ENCODE data around the gene CNTN4. TPM values are rescaled to one million over a fixed set of nuclear protein-coding genes. Genes with fewer than 3 reads are reported as not detected.

CNTN4 gene
- total RNA-seq, 1 donor from 2014 or later = 23.0 TPM

DNA sequence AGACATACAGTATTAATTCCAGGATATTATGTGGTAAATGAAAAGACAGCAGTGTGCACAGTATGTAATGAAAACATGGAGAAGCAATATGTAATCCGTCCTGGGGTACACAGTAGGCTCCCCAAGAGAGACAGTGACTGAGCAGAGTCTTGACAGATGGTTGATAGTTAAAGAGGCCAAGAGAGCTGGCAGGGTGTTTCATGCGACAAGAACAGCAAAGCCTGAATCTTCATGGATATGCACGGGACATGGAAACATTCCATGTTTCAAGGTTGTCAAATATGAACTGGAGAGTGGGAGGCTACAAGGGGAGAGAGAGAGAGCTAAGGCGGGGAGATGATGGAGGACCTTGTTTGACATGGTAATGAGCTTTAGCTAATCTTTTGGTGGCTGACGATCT, 673.1 kb downstream of the CNTN4 start:
- no peak for DNase-seq
- no peak overlapping the region for H3K27ac Mint-ChIP-seq (ENCODE audit: unreplicated experiment)
- H3K9me3 Mint-ChIP-seq (ENCODE audit: unreplicated experiment) = no peaks in the 10 kb centered on the region
- TF ChIP-seq, protein P1, sequence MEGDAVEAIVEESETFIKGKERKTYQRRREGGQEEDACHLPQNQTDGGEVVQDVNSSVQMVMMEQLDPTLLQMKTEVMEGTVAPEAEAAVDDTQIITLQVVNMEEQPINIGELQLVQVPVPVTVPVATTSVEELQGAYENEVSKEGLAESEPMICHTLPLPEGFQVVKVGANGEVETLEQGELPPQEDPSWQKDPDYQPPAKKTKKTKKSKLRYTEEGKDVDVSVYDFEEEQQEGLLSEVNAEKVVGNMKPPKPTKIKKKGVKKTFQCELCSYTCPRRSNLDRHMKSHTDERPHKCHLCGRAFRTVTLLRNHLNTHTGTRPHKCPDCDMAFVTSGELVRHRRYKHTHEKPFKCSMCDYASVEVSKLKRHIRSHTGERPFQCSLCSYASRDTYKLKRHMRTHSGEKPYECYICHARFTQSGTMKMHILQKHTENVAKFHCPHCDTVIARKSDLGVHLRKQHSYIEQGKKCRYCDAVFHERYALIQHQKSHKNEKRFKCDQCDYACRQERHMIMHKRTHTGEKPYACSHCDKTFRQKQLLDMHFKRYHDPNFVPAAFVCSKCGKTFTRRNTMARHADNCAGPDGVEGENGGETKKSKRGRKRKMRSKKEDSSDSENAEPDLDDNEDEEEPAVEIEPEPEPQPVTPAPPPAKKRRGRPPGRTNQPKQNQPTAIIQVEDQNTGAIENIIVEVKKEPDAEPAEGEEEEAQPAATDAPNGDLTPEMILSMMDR (IDR thresholded peaks at IDR 0.05; ENCODE audit: partially characterized antibody, unreplicated experiment) = no peak
- peaks cover 16% of the 10 kb centered on the region for H3K4me1 Mint-ChIP-seq (ENCODE audit: low read depth, unreplicated experiment)
- no peaks in the 10 kb centered on the region for H3K36me3 Mint-ChIP-seq (ENCODE audit: unreplicated experiment)
- H3K27me3 Mint-ChIP-seq (ENCODE audit: unreplicated experiment) = no peaks in the 10 kb centered on the region
- H3K4me3 Mint-ChIP-seq (ENCODE audit: unreplicated experiment) = no peak overlapping the region

DNA sequence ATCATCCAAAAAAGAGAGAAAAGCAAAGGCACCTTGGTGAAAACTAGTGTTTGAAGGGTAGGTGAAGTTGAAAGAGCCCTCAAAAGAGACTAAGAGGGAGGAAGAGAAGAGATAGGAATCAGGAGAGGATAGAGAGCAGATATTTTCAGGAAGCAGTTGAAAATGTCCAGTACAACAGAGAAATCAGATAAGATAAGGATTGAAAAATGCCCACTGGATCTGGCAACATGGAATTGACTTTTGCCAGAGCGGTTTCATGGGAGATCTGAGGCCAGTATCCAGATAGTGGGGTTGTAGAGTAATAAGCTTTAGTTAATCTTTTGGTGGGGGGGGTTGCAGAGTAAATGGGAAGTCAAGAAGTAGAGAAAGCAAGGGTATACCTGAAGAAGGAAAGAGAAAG, 674.1 kb downstream of the CNTN4 start:
- no peak overlapping the region for H3K4me3 Mint-ChIP-seq (ENCODE audit: unreplicated experiment)
- no peaks in the 10 kb centered on the region for H3K27me3 Mint-ChIP-seq (ENCODE audit: unreplicated experiment)
- H3K36me3 Mint-ChIP-seq (ENCODE audit: unreplicated experiment) = no peaks in the 10 kb centered on the region
- no peaks in the 10 kb centered on the region for H3K9me3 Mint-ChIP-seq (ENCODE audit: unreplicated experiment)
- TF ChIP-seq, protein P1 (IDR thresholded peaks at IDR 0.05; ENCODE audit: partially characterized antibody, unreplicated experiment) = no peak
- H3K27ac Mint-ChIP-seq (ENCODE audit: unreplicated experiment) = no peak overlapping the region
- no peak for DNase-seq
- peaks cover 9% of the 10 kb centered on the region for H3K4me1 Mint-ChIP-seq (ENCODE audit: low read depth, unreplicated experiment)

DNA sequence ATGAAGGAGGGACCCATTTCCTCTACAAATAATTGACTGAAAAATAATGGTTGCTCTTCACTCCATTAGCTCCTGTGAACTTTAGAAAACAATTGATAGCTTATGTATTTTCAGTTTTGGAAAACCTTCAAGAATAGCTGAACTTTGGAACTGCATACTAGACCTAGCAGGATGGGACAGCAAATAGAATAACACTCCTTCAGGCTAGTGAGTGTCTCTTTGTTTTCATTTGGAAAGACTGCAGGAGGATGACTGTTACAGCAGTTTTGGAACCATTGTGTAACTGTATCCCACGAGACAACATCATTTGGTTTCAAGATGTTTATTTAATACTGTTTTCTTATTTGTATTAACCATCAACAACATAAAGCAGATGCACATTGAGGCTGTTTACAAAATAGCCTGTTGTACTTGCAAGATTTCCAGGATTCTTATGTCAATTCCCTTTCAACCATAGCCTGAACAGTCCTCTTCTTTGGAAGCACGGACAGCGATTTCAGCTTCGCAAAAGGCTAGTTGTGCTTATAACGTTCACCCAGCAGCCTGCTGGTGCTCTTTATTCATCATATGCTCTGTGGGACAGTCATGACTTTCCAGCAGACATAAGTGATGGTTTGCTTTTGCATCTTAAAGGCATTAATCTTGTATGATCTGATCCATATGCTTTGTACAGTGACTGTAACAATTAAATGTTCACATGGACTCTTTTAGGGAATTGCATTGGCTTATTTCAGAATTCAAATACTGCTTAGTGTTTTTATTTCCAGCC, 676.0 kb downstream of the CNTN4 start:
- TF ChIP-seq, protein P1 (IDR thresholded peaks at IDR 0.05; ENCODE audit: partially characterized antibody, unreplicated experiment) = no peak
- Mint-ChIP-seq H3K4me3 (ENCODE audit: unreplicated experiment) (no peak overlapping the region), H3K9me3 (ENCODE audit: unreplicated experiment) (no peaks in the 10 kb centered on the region), H3K27me3 (ENCODE audit: unreplicated experiment) (no peaks in the 10 kb centered on the region), H3K27ac (ENCODE audit: unreplicated experiment) (no peak overlapping the region), H3K4me1 (ENCODE audit: low read depth, unreplicated experiment) (peaks cover 9% of the 10 kb centered on the region), H3K36me3 (ENCODE audit: unreplicated experiment) (no peaks in the 10 kb centered on the region)
- no peak for DNase-seq

DNA sequence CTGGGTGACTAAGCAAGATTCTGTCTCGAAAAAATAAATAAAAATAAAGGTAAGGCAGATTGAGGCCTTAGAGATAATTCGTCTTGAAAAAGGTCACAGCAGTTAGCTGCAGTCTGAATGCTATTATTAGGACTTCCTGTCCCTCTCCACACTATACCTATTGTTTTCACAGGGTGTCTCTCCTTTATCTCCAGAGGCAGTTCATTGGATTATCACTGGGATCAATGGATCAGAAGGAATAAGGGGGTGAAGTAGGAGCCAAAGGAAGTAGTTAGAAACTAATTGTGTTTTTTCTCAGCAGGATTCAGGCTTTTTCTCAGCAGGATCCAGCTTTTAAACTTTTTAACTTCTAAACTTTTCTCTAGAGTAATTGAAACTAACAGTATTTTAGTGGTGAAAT, 684.6 kb downstream of the CNTN4 start:
- H3K9me3 Mint-ChIP-seq (ENCODE audit: unreplicated experiment) = no peaks in the 10 kb centered on the region
- H3K4me1 Mint-ChIP-seq (ENCODE audit: low read depth, unreplicated experiment) = no peaks in the 10 kb centered on the region
- DNase-seq = no peak
- H3K4me3 Mint-ChIP-seq (ENCODE audit: unreplicated experiment) = no peak overlapping the region
- TF ChIP-seq, protein P1 (IDR thresholded peaks at IDR 0.05; ENCODE audit: partially characterized antibody, unreplicated experiment) = no peak
- peaks cover 1% of the 10 kb centered on the region for H3K27me3 Mint-ChIP-seq (ENCODE audit: unreplicated experiment)
- no peaks in the 10 kb centered on the region for H3K36me3 Mint-ChIP-seq (ENCODE audit: unreplicated experiment)
- no peak overlapping the region for H3K27ac Mint-ChIP-seq (ENCODE audit: unreplicated experiment)

DNA sequence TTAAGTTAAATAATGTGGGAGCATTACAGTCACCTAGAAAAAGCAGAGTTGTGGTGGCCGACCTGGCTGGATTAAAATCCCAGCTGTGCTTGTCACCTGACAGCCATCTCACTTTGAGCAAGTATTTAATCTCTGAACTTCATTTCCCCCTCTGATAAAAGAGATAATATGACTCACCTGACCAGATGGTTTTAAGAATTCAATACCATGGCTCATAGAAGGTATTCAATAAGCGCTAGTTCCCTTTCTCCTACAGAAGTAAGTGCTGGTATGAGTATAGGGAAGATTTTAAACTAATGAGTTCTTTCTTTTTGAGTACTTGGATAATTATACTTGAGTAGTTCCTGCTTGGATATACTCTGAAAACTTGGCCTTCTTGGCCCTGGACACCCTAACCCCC, 686.0 kb downstream of the CNTN4 start:
- TF ChIP-seq, protein P1 (IDR thresholded peaks at IDR 0.05; ENCODE audit: partially characterized antibody, unreplicated experiment) = no peak
- Mint-ChIP-seq H3K27ac (ENCODE audit: unreplicated experiment) (no peak overlapping the region), H3K27me3 (ENCODE audit: unreplicated experiment) (peaks cover 1% of the 10 kb centered on the region), H3K4me1 (ENCODE audit: low read depth, unreplicated experiment) (peaks cover 4% of the 10 kb centered on the region), H3K9me3 (ENCODE audit: unreplicated experiment) (no peaks in the 10 kb centered on the region), H3K4me3 (ENCODE audit: unreplicated experiment) (no peak overlapping the region), H3K36me3 (ENCODE audit: unreplicated experiment) (no peaks in the 10 kb centered on the region)
- no peak for DNase-seq
